K562 (cell line): Measurements from ENCODE around the gene VILL. TPM values are rescaled to one million over a fixed set of nuclear protein-coding genes. Genes with fewer than 3 reads are reported as not detected.
A peak's percentile ranks its signal among the peaks of the same experiment; 100 is the strongest.

ENCODE experiments used
- ATAC-seq: fragments of 200-7000 bp; cut with Tn5 transposase; 3 replicates; pipeline ENCODE4 v1.9.1; 2020; ENCODE audit warnings: moderate library complexity
- BruUV-seq: library from RNA; stranded (reverse); fragments of 400-500 nt; replicated peaks from 2 replicates; lab custom pipeline; 2021; lab: Mats Ljungman, UMichigan
- CTCF ChIA-PET: fragments of 300-600 bp; formaldehyde crosslinking; extraction: SDS; loops from one replicate; lab custom pipeline; 2021; ENCODE audit warnings: low intra/inter-chr PET ratio; lab: Yijun Ruan, JAX
- POLR2A ChIA-PET: fragments of 300-600, 350-650 bp; sonication (Branson Sonifier 250); formaldehyde crosslinking; extraction: SDS; loops from one replicate; lab custom pipeline; 2021; ENCODE audit warnings: antibody characterized with exemption, inconsistent platforms; lab: Yijun Ruan, JAX
- DNase-seq, 4 experiments: peaks; one replicate each; pipeline versions ENCODE4 v3.0.0 to v3.0.0-alpha.2; 2011 to 2018; ENCODE audit warnings: low spot score in 3 of 4, mixed read lengths in 3 of 4; ENCODE audit errors: extremely low read depth in 1 of 4
- FAIRE-seq: peaks from 2 replicates; lab custom pipeline; 2011; peaks lifted over from hg19 to GRCh38; lab: Jason Lieb, UNC
- H2AFZ ChIP-seq: 2 replicates; pipeline ENCODE4 v1.6.0; 2011; ENCODE audit warnings: low read depth, low read length, control low read depth, inconsistent platforms
- H3K27ac ChIP-seq: fragments of 200-600 bp; 3 replicates; pipeline ENCODE4 v1.8.0; 2011; ENCODE audit warnings: low read depth, mild to moderate bottlenecking, control low read depth, inconsistent platforms, low read length, moderate library complexity, mixed read lengths; ENCODE audit errors: extremely low read depth
- H3K27me3 ChIP-seq, 2 experiments: fragments of 300-600 bp in 1 of 2; 2 replicates in 1 of 2; 3 replicates in 1 of 2; pipeline versions ENCODE4 v1.6.0 to v1.8.0; 2011; ENCODE audit warnings: inconsistent platforms in 2 of 2, low read length in 2 of 2, mild to moderate bottlenecking in 1 of 2, mixed read lengths in 1 of 2, moderate library complexity in 1 of 2; ENCODE audit not compliant: control insufficient read depth in 2 of 2, insufficient read depth in 2 of 2
- H3K36me3 ChIP-seq: fragments of 300-600 bp; 3 replicates; pipeline ENCODE4 v1.8.0; 2011; ENCODE audit warnings: mild to moderate bottlenecking, low read length, inconsistent platforms; ENCODE audit not compliant: control insufficient read depth, insufficient read depth
- H3K4me1 ChIP-seq, 2 experiments: fragments of 200-600 bp in 1 of 2; replicated peaks in 1 of 2; 2 replicates in 1 of 2; 3 replicates in 1 of 2; pipeline versions ENCODE4 v1.5.1 to v1.8.0; 2011; ENCODE audit warnings: inconsistent platforms in 2 of 2, low read length in 2 of 2, mild to moderate bottlenecking in 1 of 2, mixed read lengths in 1 of 2, moderate library complexity in 1 of 2; ENCODE audit not compliant: control insufficient read depth in 2 of 2, insufficient read depth in 2 of 2
- H3K4me2 ChIP-seq: 2 replicates; pipeline ENCODE4 v1.6.1; 2011; ENCODE audit warnings: low read length, control low read depth, inconsistent platforms, mixed read lengths; ENCODE audit not compliant: insufficient read depth
- H3K4me3 ChIP-seq: fragments of 200-600 bp; sonication (generic), shearing (Covaris generic); 2 replicates; pipeline ENCODE4 v1.5.1; 2016; ENCODE audit warnings: control low read depth, inconsistent platforms
- H3K79me2 ChIP-seq: fragments of 200-600 bp; 3 replicates; pipeline ENCODE4 v1.8.0; 2011; ENCODE audit warnings: low read length, inconsistent platforms; ENCODE audit not compliant: control insufficient read depth, insufficient read depth
- H3K9ac ChIP-seq, 2 experiments: 2 replicates each; pipeline versions ENCODE4 v1.6.0 to v1.6.1; 2011; ENCODE audit warnings: low read depth in 2 of 2, low read length in 2 of 2, control low read depth in 1 of 2, inconsistent platforms in 1 of 2, mild to moderate bottlenecking in 1 of 2, mixed read lengths in 1 of 2; ENCODE audit not compliant: insufficient read depth in 1 of 2
- H3K9me1 ChIP-seq: one replicate; pipeline ENCODE4 v1.6.0; 2011; ENCODE audit warnings: inconsistent platforms, mild to moderate bottlenecking, low read length, moderate library complexity; ENCODE audit not compliant: control insufficient read depth, insufficient read depth
- H3K9me3 ChIP-seq: replicated peaks from 2 replicates; pipeline ENCODE4 v1.5.1; 2011; ENCODE audit warnings: low read depth, low read length, inconsistent platforms; ENCODE audit not compliant: control insufficient read depth, insufficient read depth
- H4K20me1 ChIP-seq: replicated peaks from 2 replicates; pipeline ENCODE4 v1.6.1; 2011; ENCODE audit warnings: low read length, inconsistent platforms, mixed read lengths; ENCODE audit not compliant: control insufficient read depth, insufficient read depth
- ATF3 ChIP-seq, 2 experiments: fragments of 450-650 bp in 1 of 2; sonication (generic) in 1 of 2; formaldehyde crosslinking in 1 of 2; IDR thresholded peaks in 1 of 2; conservative IDR thresholded peaks in 1 of 2; 2 replicates each; pipeline versions ENCODE4 v1.6.1 to v1.8.1; 2016 to 2023; ENCODE audit warnings: mild to moderate bottlenecking in 2 of 2, moderate library complexity in 2 of 2, inconsistent platforms in 1 of 2, missing genetic modification reagents in 1 of 2
- ATF7 ChIP-seq: fragments of 450-650 bp; IDR thresholded peaks from 2 replicates; pipeline ENCODE4 v1.7.1; 2014; ENCODE audit warnings: mild to moderate bottlenecking, moderate library complexity
- CBFA2T3 ChIP-seq: fragments of 450-650 bp; IDR thresholded peaks from 2 replicates; pipeline ENCODE4 v1.6.1; 2017
- CBX5 ChIP-seq: IDR thresholded peaks from 2 replicates; pipeline ENCODE4 v1.6.1; 2014; ENCODE audit warnings: low read depth, borderline replicate concordance
- DPF2 ChIP-seq: fragments of 450-650 bp; IDR thresholded peaks from 2 replicates; pipeline ENCODE4 v1.6.1; 2016
- HDAC2 ChIP-seq: fragments of 450-650 bp; IDR thresholded peaks from 2 replicates; pipeline ENCODE4 v1.6.1; 2016; ENCODE audit warnings: mild to moderate bottlenecking
- SPI1 ChIP-seq: IDR thresholded peaks from 2 replicates; pipeline ENCODE4 v1.6.1; 2011; ENCODE audit warnings: low read depth, low read length, control low read depth, borderline replicate concordance
- ZNF318 ChIP-seq, 2 experiments: fragments of 450-650 bp; IDR thresholded peaks; 2 replicates each; pipeline ENCODE4 v1.6.1; 2016; ENCODE audit warnings: mild to moderate bottlenecking in 2 of 2, borderline replicate concordance in 1 of 2, low read depth in 1 of 2, moderate library complexity in 1 of 2
- WGBS: fragments of 100-300 bp; shearing (Covaris generic); methylation state at CpG from one replicate; pipeline ENCODE4 v1.1.6; 2016; ENCODE audit warnings: low coverage, mixed read lengths; ENCODE audit not compliant: insufficient coverage; ENCODE audit errors: missing lambda C conversion rate; 5-methylcytosine and 5-hydroxymethylcytosine counted together
- in situ Hi-C: fragments of 300-500 bp; cut with MboI; formaldehyde crosslinking; loops from 4 replicates; pipeline ENCODE4 v1.15.0; 2018; ENCODE audit warnings: inconsistent platforms, mixed read lengths
- intact Hi-C: fragments of 100-400 bp; cut with micrococcal nuclease; formaldehyde crosslinking; loops from 2 replicates; pipeline ENCODE4 v1.14.2; 2022
- polyA plus RNA-seq, 8 experiments: library from polyadenylated mRNA; depleted of rRNA in 4 of 8; stranded (reverse) in 5 of 8; unstranded in 3 of 8; fragments of >200 nt; fragmentation: Nextera tagmentation in 2 of 8; fragmentation: Illumina TruSeq in 1 of 8; extraction: Ambion mirVana in 2 of 8; extraction: Trizol in 1 of 8; gene quantifications; 2 replicates each; pipeline versions ENCODE4 v1.2.1 to v1.2.3, GENCODE V29; 2011 to 2014; ENCODE audit warnings: inconsistent platforms in 1 of 8, missing spikeins in 1 of 8
- total RNA-seq, 7 experiments: library from RNA; depleted of rRNA in 6 of 7; stranded (reverse); fragments of >200 nt in 6 of 7; fragmentation: Illumina TruSeq in 2 of 7; extraction: Trizol in 2 of 7; gene quantifications; 2 replicates each; pipeline versions ENCODE4 v1.2.1 to v1.2.3, GENCODE V29; 2011 to 2021; ENCODE audit warnings: low replicate concordance in 1 of 7
- TF ChIP-seq, protein P1 (sequence below), 3 experiments: fragments of 200-800 bp in 1 of 3; sonication (Bioruptor generic) in 1 of 3; sonication (generic) in 1 of 3; formaldehyde crosslinking in 1 of 3; IDR thresholded peaks; 2 replicates each; pipeline versions ENCODE4 v1.6.1 to v1.8.0; 2016 to 2022; ENCODE audit warnings: mild to moderate bottlenecking in 2 of 3, missing compliant biosample characterization in 2 of 3, missing genetic modification characterization in 2 of 3, missing genetic modification reagents in 1 of 3

The VILL gene
- total and polyA plus RNA-seq, 9 of the 15 experiments (the other 6 are each of a cell fraction or from before 2014, with no cell fraction given), result 0.11 to 16.0 (median 8.8) TPM

DNA sequence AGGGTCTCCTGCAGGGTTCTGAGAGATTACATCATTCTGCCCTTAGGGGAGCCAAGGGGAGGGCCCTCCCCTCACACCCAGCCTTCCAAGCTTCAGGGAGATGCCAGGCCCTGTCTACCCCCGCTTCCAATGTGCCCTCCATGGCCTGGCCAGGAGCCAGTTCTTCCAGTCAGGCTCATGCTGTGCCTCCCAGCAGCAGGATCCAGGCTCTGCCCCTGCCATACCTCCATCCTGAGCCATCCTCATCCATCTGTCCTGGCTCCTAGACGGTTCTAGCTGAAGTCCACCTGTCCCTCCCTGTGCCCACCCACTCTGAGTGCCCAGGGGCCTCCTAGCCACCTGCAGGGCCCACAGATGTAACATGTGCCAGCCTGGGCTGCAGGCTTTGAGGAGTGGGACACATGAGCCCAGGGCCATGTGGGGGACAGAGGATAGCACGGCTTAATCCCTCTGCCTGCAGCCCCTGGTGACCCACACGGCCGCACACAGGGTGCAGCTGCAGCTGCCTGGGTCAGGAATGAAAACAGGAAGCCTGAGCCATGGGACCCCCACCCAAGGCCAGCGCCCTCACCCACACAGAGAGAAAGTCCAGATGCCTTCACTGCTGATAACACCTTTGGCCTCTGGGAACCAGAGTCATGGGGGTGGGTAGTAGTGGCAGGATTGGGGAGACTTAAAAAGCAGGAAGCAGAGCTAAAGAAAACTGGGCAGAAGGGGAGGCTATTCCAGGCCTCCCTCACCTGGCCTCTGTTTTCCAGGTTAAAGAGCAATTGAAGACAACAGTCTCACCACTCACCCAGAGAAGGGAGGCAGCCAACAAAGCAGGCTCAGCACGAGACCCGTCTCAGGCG, 27.1 kb downstream of the VILL start:
- 17% methylated on average over 9 of the region's 9 CpGs for WGBS
- Histone ChIP-seq H3K27me3 (no peaks in the 10 kb centered on the region), H3K4me1 (peaks cover 57 to 64% of the 10 kb centered on the region in 2 experiments), H3K4me2 (peak overlapping the region; percentile 95), H3K79me2 (peaks cover 69% of the 10 kb centered on the region), H3K9ac (peak overlapping the region; percentile 80 to 96), H2AFZ (no peak overlapping the region), H3K27ac (peak overlapping the region; percentile 79; the same call in 2 of the 3 replicates), H3K36me3 (peaks cover 51% of the 10 kb centered on the region), H3K9me3 (no peaks in the 10 kb centered on the region), H3K9me1 (peaks cover 6% of the 10 kb centered on the region), H3K4me3 (peak overlapping the region; percentile 50), H4K20me1 (peaks cover 3% of the 10 kb centered on the region; the same call in 1 of the 2 replicates)
- in situ Hi-C loops, result no loop called here
- POLR2A ChIA-PET, result interaction anchor here (1.0 to 2.1 kb wide), 3 partner anchors 12 to 27 kb away, joined by 3 to 6 read pairs (median 3); no protein-coding TSS in a partner anchor
- peak in 3 of 4 experiments; percentile 28 to 64 (median 47) for DNase-seq
- peak; percentile 23 for FAIRE-seq
- intact Hi-C loops, result no loop called here
- CTCF ChIA-PET, result no interaction called here
- BruUV-seq, result no TSS peak
- ATAC-seq, result peak; percentile 1; the same call in 2 of the 3 replicates
- TF ChIP-seq SPI1 (peak; percentile 57; the same call in 1 of the 2 replicates), HDAC2 (0 out of 2 replicates have a peak, but pooled peaks have one; percentile 9), ZNF318 (IDR thresholded peaks at IDR 0.05; ENCODE audit: borderline replicate concordance in 1 of 2, low read depth in 1 of 2) (no peak), CBX5 (no peak), CBFA2T3 (peak; percentile 27; the same call in 1 of the 2 replicates), DPF2 (0 out of 2 replicates have a peak, but pooled peaks have one; percentile 18), ATF7 (0 out of 2 replicates have a peak, but pooled peaks have one; percentile 20), ATF3 (IDR thresholded peaks at IDR 0.05) (0 out of 2 replicates have a peak, but pooled peaks have one; percentile 25), ATF3 (CRISPR knock-in tag; conservative IDR thresholded peaks at IDR 0.05) (no peak)
- TF ChIP-seq, protein P1, sequence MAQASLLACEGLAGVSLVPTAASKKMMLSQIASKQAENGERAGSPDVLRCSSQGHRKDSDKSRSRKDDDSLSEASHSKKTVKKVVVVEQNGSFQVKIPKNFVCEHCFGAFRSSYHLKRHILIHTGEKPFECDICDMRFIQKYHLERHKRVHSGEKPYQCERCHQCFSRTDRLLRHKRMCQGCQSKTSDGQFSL (CRISPR knock-in tag; IDR thresholded peaks at IDR 0.05), result 0 out of 2 replicates have a peak, but pooled peaks have one; percentile 35
- TF ChIP-seq, protein P1 (tag; IDR thresholded peaks at IDR 0.05), result no peak
